ENCODE data around the gene TMEM179.

TMEM179 gene

DNA sequence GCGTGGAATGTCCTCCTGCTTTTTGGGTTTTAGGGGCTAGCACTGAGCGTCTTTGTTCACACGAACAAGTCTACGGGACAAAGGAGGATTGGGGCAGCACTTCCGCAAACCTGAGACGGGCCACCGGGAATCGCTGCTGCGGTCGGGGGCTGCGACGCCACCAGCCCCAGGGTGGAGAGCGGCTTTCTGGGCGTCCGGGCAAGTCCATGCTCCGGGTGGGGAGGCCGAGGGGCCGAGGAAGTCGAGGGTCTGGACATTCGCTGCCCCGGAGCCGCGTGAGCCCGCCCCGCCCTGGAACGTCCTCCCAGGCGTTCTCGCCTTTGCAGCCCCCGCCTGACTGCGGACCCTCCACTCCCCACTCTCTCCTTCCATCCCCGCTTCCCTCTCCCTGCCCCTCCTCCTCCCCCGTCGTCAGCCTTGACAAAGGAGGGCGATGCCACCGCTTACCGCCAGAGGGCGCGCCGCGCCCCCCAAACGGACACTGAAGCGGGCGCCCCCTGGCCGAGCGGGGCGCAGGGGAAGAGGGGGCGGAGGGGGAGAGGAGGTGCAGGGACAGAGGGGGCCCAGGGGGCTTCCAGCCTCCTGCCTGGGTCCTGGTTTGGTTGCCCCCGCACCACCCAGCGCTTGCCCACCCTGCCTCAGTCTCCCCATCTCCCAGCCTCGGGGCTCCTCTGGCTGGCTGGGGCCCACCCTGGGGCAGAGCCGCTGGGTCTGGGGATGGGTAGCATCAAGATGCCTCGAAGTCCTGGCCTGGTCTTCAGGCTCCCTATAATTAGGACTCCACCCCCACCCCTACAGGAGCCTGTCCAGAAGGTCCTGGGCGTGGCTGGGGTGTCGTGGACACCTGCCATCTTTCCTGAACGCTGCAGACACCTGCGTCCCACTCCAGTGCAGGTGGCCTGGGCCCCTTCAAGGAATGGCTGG lies 45.7 kb upstream of the TMEM179 start:
- peak overlapping the region; percentile 36 for H3K4me3 ChIP-seq (ENCODE audit: control insufficient read depth, low read depth, low read length)
- TF ChIP-seq, protein P1, sequence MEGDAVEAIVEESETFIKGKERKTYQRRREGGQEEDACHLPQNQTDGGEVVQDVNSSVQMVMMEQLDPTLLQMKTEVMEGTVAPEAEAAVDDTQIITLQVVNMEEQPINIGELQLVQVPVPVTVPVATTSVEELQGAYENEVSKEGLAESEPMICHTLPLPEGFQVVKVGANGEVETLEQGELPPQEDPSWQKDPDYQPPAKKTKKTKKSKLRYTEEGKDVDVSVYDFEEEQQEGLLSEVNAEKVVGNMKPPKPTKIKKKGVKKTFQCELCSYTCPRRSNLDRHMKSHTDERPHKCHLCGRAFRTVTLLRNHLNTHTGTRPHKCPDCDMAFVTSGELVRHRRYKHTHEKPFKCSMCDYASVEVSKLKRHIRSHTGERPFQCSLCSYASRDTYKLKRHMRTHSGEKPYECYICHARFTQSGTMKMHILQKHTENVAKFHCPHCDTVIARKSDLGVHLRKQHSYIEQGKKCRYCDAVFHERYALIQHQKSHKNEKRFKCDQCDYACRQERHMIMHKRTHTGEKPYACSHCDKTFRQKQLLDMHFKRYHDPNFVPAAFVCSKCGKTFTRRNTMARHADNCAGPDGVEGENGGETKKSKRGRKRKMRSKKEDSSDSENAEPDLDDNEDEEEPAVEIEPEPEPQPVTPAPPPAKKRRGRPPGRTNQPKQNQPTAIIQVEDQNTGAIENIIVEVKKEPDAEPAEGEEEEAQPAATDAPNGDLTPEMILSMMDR (conservative IDR thresholded peaks at IDR 0.05; ENCODE audit: control insufficient read depth, insufficient read depth, low read depth, low read length): peak; percentile 86
- DNase-seq (ENCODE audit: low read depth): peak; percentile 38

DNA sequence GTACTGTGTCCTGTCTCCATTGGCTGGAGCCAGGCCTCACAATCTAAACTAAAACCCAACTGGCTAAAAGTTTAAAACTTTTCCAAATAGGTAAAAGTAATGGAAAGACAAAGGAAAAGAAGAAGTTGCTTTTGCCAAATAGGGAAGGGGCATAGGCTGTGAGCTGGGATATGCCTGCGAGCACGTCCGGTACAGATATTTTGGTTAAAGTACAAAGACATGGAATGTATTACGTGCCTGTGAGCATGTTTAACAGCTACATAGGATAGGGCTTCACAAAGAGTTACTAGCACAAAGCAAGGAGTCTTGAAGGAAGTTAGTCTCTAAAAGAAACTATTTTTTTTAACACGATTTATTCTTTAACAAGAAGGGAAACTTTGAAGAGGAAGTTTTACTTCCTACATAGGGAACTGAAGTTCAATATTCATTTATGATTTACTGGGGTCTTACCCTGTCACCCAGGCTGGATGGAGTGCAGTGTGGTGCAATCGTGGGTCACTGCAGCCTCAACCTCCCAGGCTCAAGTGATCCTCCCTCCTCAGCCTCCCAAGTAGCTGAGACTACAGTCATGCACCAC lies 43.0 kb upstream of the TMEM179 start:
- TF ChIP-seq, protein P1 (conservative IDR thresholded peaks at IDR 0.05; ENCODE audit: control insufficient read depth, insufficient read depth, low read depth, low read length): no peak

DNA sequence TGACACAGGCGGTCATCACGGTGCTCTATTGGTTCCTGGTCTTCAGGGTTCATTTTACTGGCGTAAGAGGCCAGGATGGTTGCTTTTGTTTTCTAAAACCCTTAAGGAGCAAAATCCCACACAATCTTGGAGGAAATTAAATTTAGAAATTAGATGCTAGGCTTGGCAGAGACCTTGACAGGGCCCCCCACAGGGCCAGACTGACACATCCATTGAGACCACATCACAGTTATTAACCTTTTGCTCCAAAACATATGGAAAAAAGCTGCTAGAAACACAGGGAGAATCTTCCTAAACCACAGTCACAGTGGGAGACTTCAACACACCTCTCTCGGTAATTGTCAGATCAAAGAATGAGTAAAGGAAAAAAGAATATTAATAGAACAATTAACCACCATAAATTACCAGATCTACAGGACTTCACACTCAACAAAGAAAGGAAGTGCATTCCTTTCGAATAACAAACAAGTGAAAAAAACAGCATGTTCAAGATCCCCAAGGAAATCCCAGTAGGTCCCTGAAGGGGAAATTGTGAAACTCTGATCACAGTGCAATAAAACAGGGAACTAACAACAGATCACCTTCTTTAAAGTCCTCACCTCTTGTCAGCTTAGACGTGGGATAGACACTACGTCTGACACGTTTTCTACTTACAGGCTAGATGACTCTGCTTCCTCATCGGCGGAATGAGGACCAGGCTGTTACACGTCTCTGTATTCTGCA lies 40.2 kb upstream of the TMEM179 start:
- DNase-seq (ENCODE audit: low read depth): no peak
- H3K4me3 ChIP-seq (ENCODE audit: control insufficient read depth, low read depth, low read length): no peak overlapping the region
- TF ChIP-seq, protein P1 (conservative IDR thresholded peaks at IDR 0.05; ENCODE audit: control insufficient read depth, insufficient read depth, low read depth, low read length): no peak

More for the DNA sequence above, 43.0 kb upstream of the TMEM179 start:
- no peak overlapping the region for H3K4me3 ChIP-seq (ENCODE audit: control insufficient read depth, low read depth, low read length)
- no peak for DNase-seq (ENCODE audit: low read depth)

GRCh38 chr14:104644091-104644635 lies 39.6 kb upstream of the TMEM179 start:
- TF ChIP-seq, protein P1 (conservative IDR thresholded peaks at IDR 0.05; ENCODE audit: control insufficient read depth, insufficient read depth, low read depth, low read length): no peak
- H3K4me3 ChIP-seq (ENCODE audit: control insufficient read depth, low read depth, low read length): no peak overlapping the region

DNA sequence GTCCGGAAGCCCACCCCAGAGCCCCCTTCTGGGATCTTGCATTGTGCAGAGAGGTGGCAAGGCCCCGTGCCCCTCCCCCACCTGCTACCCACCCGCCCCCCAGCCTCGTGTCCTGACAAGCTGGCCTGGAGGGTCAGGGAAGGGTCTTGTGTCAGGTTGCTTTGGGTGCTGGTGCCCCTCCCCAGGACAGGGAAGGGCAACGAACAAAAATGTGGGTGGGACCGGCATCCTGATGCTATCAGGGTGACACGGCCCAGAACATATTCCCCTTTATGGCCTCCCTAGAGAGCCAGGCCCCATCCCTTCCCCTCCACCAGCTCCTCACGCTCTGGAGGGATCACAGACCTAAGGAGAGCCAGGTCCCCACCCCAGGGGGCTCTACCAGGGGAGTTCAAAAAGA lies 38.7 kb upstream of the TMEM179 start:
- no peak overlapping the region for H3K4me3 ChIP-seq (ENCODE audit: control insufficient read depth, low read depth, low read length)
- DNase-seq (ENCODE audit: low read depth): no peak
- TF ChIP-seq, protein P1 (conservative IDR thresholded peaks at IDR 0.05; ENCODE audit: control insufficient read depth, insufficient read depth, low read depth, low read length): no peak

More at GRCh38 chr14:104644091-104644635, 39.6 kb upstream of the TMEM179 start:
- no peak for DNase-seq (ENCODE audit: low read depth)

DNA sequence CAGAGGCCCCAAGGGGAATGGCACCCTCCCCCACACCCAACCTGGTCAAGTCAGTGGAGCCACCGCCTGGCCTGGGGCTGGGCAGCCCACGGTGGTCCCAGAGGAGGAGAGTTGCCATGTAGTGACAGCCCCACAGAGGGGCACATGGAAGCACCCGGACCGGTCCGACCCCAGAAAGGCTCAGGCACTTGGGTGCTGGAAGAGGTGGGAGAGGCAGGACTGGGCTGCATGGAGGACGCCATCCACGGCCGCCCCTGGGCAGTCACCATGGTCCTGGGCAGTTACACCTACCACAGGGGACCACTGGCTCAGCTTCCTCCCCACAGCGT lies 37.9 kb upstream of the TMEM179 start:
- H3K4me3 ChIP-seq (ENCODE audit: control insufficient read depth, low read depth, low read length): no peak overlapping the region
- DNase-seq (ENCODE audit: low read depth): no peak
- TF ChIP-seq, protein P1 (conservative IDR thresholded peaks at IDR 0.05; ENCODE audit: control insufficient read depth, insufficient read depth, low read depth, low read length): no peak

Measured in fibroblast of mammary gland (primary cell).